Breast epithelium (tissue), 4 donors: ENCODE data around the gene WSCD1. TPM values are rescaled to one million over a fixed set of nuclear protein-coding genes. Genes with fewer than 3 reads are reported as not detected.

Experiments
- DNase-seq, 2 donors: peaks; one replicate each; pipeline ENCODE4 v3.0.0-alpha.2; 2019; ENCODE audit warnings: low spot score in 2 of 2
- H3K27ac ChIP-seq, 2 donors: fragments of 200-600 bp; sonication (generic) in 1 of 2; one replicate each; pipeline ENCODE4 v1.5.1; 2016 to 2019; ENCODE audit warnings: mild to moderate bottlenecking in 1 of 2
- H3K27me3 ChIP-seq, 2 donors: fragments of 200-600 bp; sonication (generic) in 1 of 2; one replicate each; pipeline versions ENCODE4 v1.5.1 to v1.6.0; 2017 to 2019; ENCODE audit warnings: control low read depth in 1 of 2, mild to moderate bottlenecking in 1 of 2
- H3K36me3 ChIP-seq: fragments of 200-600 bp; one replicate; pipeline ENCODE4 v1.5.1; 2019
- H3K4me1 ChIP-seq, 2 donors: fragments of 200-600 bp; sonication (generic); one replicate each; pipeline ENCODE4 v1.5.1; 2016 to 2019; ENCODE audit warnings: control low read depth in 1 of 2
- H3K4me3 ChIP-seq, 3 donors: fragments of 200-600 bp; sonication (generic); 1 replicate in 2 of 3; 2 replicates in 1 of 3; pipeline ENCODE4 v1.5.1; 2016 to 2019; ENCODE audit warnings: mild to moderate bottlenecking in 3 of 3, moderate library complexity in 2 of 3
- H3K9me3 ChIP-seq, 2 donors: fragments of 200-600 bp; sonication (generic) in 1 of 2; one replicate each; pipeline ENCODE4 v1.5.1; 2016 to 2019; ENCODE audit warnings: control low read depth in 1 of 2
- CTCF ChIP-seq, 3 donors: fragments of 450-650 bp; IDR thresholded peaks; one replicate each; pipeline ENCODE4 v1.5.1; 2016 to 2017; ENCODE audit warnings: antibody characterized with exemption in 3 of 3, mild to moderate bottlenecking in 3 of 3, moderate library complexity in 3 of 3
- POLR2A ChIP-seq: fragments of 450-650 bp; IDR thresholded peaks from one replicate; pipeline ENCODE4 v1.6.1; 2016; ENCODE audit warnings: antibody characterized with exemption, mild to moderate bottlenecking, moderate library complexity
- POLR2AphosphoS5 ChIP-seq, 3 donors: sonication (generic); formaldehyde crosslinking; IDR thresholded peaks; one replicate each; pipeline ENCODE4 v1.6.1; 2017; ENCODE audit warnings: antibody characterized with exemption in 3 of 3
- intact Hi-C: fragments of 100-400 bp; cut with DNase I; formaldehyde crosslinking; loops from one replicate; pipeline ENCODE4 v1.15.1; 2023; ENCODE audit warnings: low total_unique reads
- total RNA-seq, 3 donors: library from RNA; depleted of rRNA; stranded (reverse); fragments of >200 nt; gene quantifications; one replicate each; pipeline ENCODE4 v1.1.0, GENCODE V29; 2016

The WSCD1 gene
- total RNA-seq, 3 donors from 2014 or later = 0.88 to 2.2 (median 2.0) TPM

GRCh38 chr17:6106212-6106611 lies 36.0 kb downstream of the WSCD1 start:
- intact Hi-C loops = no loop called here

GRCh38 chr17:6107791-6108190 lies 37.6 kb downstream of the WSCD1 start:
- Histone ChIP-seq H3K9me3 (no peaks in the 10 kb centered on the region), H3K4me3 (no peak overlapping the region), H3K36me3 (no peaks in the 10 kb centered on the region), H3K27me3 (peaks cover 0 to 12% of the 10 kb centered on the region in 2 donors), H3K4me1 (no peaks in the 10 kb centered on the region), H3K27ac (no peak overlapping the region)
- DNase-seq = no peak
- intact Hi-C loops = no loop called here
- no peak for TF ChIP-seq CTCF (IDR thresholded peaks at IDR 0.05)
- no peak for TF ChIP-seq POLR2A
- TF ChIP-seq POLR2AphosphoS5 (IDR thresholded peaks at IDR 0.05) = no peak

More at GRCh38 chr17:6106212-6106611, 36.0 kb downstream of the WSCD1 start:
- Histone ChIP-seq H3K4me1 (no peaks in the 10 kb centered on the region), H3K36me3 (no peaks in the 10 kb centered on the region), H3K9me3 (no peaks in the 10 kb centered on the region), H3K27me3 (peaks cover 0 to 12% of the 10 kb centered on the region in 2 donors), H3K4me3 (no peak overlapping the region), H3K27ac (no peak overlapping the region)
- TF ChIP-seq CTCF (IDR thresholded peaks at IDR 0.05) (no peak), POLR2AphosphoS5 (IDR thresholded peaks at IDR 0.05) (no peak), POLR2A (no peak)
- no peak for DNase-seq

GRCh38 chr17:6108382-6108781 lies 38.2 kb downstream of the WSCD1 start:
- Histone ChIP-seq H3K36me3 (no peaks in the 10 kb centered on the region), H3K27ac (no peak overlapping the region), H3K27me3 (peaks cover 0 to 12% of the 10 kb centered on the region in 2 donors), H3K9me3 (no peaks in the 10 kb centered on the region), H3K4me1 (no peaks in the 10 kb centered on the region), H3K4me3 (no peak overlapping the region)
- intact Hi-C loops = no loop called here
- no peak for TF ChIP-seq CTCF (IDR thresholded peaks at IDR 0.05)
- no peak for TF ChIP-seq POLR2A
- TF ChIP-seq POLR2AphosphoS5 (IDR thresholded peaks at IDR 0.05) = no peak
- DNase-seq = no peak

GRCh38 chr17:6108987-6109386 lies 38.8 kb downstream of the WSCD1 start:
- H3K4me1 ChIP-seq = no peaks in the 10 kb centered on the region
- H3K27ac ChIP-seq = no peak overlapping the region
- H3K9me3 ChIP-seq = no peaks in the 10 kb centered on the region
- H3K4me3 ChIP-seq = no peak overlapping the region
- intact Hi-C loops = no loop called here
- no peaks in the 10 kb centered on the region for H3K36me3 ChIP-seq
- DNase-seq = no peak
- H3K27me3 ChIP-seq = peaks cover 0 to 12% of the 10 kb centered on the region in 2 donors
- TF ChIP-seq CTCF (IDR thresholded peaks at IDR 0.05) = no peak

GRCh38 chr17:6109536-6109935 lies 39.4 kb downstream of the WSCD1 start:
- Histone ChIP-seq H3K9me3 (no peaks in the 10 kb centered on the region), H3K4me1 (no peaks in the 10 kb centered on the region), H3K36me3 (no peaks in the 10 kb centered on the region), H3K27me3 (peaks cover 0 to 12% of the 10 kb centered on the region in 2 donors), H3K27ac (no peak overlapping the region), H3K4me3 (no peak overlapping the region)
- DNase-seq = no peak
- intact Hi-C loops = no loop called here
- TF ChIP-seq POLR2AphosphoS5 (IDR thresholded peaks at IDR 0.05) (no peak), CTCF (IDR thresholded peaks at IDR 0.05) (no peak), POLR2A (no peak)
